Lung (tissue), 12 donors: ENCODE measurements around the gene CAD. TPM values are rescaled to one million over a fixed set of nuclear protein-coding genes. Genes with fewer than 3 reads are reported as not detected.
"Not testable (repeated sequence)": the region's sequence is repeated elsewhere in the genome, so short reads cannot be mapped to it uniquely, and the experiment has no call there.

Source experiments
- ATAC-seq: fragments of 200-7000 bp; cut with Tn5 transposase; one replicate; pipeline ENCODE4 v1.9.1; 2020; ENCODE audit warnings: moderate number of reproducible peaks; ENCODE audit not compliant: insufficient read depth, low FRiP score
- DNase-seq, 3 donors: peaks; one replicate each; pipeline ENCODE4 v3.0.0-alpha.2; 2013 to 2017
- H3K27ac ChIP-seq, 2 donors: one replicate each; pipeline ENCODE4 v1.5.1; 2013; ENCODE audit warnings: mild to moderate bottlenecking in 2 of 2, moderate library complexity in 2 of 2, control low read depth in 1 of 2, inconsistent platforms in 1 of 2, low read depth in 1 of 2, low read length in 1 of 2
- H3K27me3 ChIP-seq, 3 donors: one replicate each; pipeline ENCODE4 v1.5.1; 2013; ENCODE audit warnings: low read length in 2 of 3; ENCODE audit not compliant: control insufficient read depth in 3 of 3, insufficient read depth in 3 of 3
- H3K36me3 ChIP-seq, 4 donors: one replicate each; pipeline ENCODE4 v1.5.1; 2013; ENCODE audit warnings: low read length in 4 of 4, mild to moderate bottlenecking in 1 of 4, moderate library complexity in 1 of 4; ENCODE audit not compliant: control insufficient read depth in 4 of 4, insufficient read depth in 4 of 4
- H3K4me1 ChIP-seq, 5 donors: one replicate each; pipeline ENCODE4 v1.5.1; 2013; ENCODE audit warnings: low read length in 5 of 5, mild to moderate bottlenecking in 2 of 5, moderate library complexity in 1 of 5; ENCODE audit not compliant: control insufficient read depth in 5 of 5, insufficient read depth in 5 of 5
- H3K4me3 ChIP-seq: one replicate; pipeline ENCODE4 v1.5.1; 2013; ENCODE audit warnings: mild to moderate bottlenecking, control low read depth, moderate library complexity
- H3K9ac ChIP-seq, 2 donors: one replicate each; pipeline ENCODE4 v1.5.1; 2013; ENCODE audit warnings: low read length in 2 of 2, control low read depth in 1 of 2; ENCODE audit not compliant: insufficient read depth in 1 of 2
- H3K9me3 ChIP-seq, 4 donors: one replicate each; pipeline ENCODE4 v1.5.1; 2013; ENCODE audit warnings: low read length in 3 of 4, mild to moderate bottlenecking in 1 of 4, moderate library complexity in 1 of 4; ENCODE audit not compliant: control insufficient read depth in 4 of 4, insufficient read depth in 3 of 4
- CTCF ChIP-seq: IDR thresholded peaks from 2 replicates; pipeline ENCODE4 v1.5.1; 2012; ENCODE audit warnings: mild to moderate bottlenecking; ENCODE audit errors: control extremely low read depth, extremely low read depth
- WGBS, 2 donors: extraction: QIAGEN DNeasy Blood & Tissue Kit; methylation state at CpG; one replicate each; pipeline ENCODE4 v1.1.7; 2013; 5-methylcytosine and 5-hydroxymethylcytosine counted together
- polyA plus RNA-seq, 2 donors: library from polyadenylated mRNA; stranded (reverse); fragments of 200-250 nt; gene quantifications; one replicate each; pipeline ENCODE4 v1.2.1, GENCODE V29; 2013
- total RNA-seq, 2 donors: library from RNA; depleted of rRNA in 1 of 2; stranded (reverse); fragments of >200 nt in 1 of 2; gene quantifications; one replicate each; pipeline ENCODE4 v1.2.1, GENCODE V29; 2014 to 2021
- donor health status: control.
- donor health status: control.
- donor health status: Bipolar disorder and iron deficiency.
- donor health status: healthy.
- donor health status: DM: yes; HTN: yes; CAD: no.

Gene CAD
- total and polyA plus RNA-seq, 4 donors, result 10.9 to 42.0 (median 18.9) TPM

- ATAC-seq (peak; percentile 37), DNase-seq (peak; percentile 63 to 77 (median 69))
- TF ChIP-seq CTCF, result peak; percentile 48
- H3K4me1 ChIP-seq, result peaks cover 0 to 19% (median 4%) of the 10 kb centered on the region in 5 donors
- H3K27me3 ChIP-seq, result peaks cover 0 to 65% (median 51%) of the 10 kb centered on the region in 3 donors
- 4 to 5% methylated on average over 56 of the region's 56 CpGs for WGBS, 2 donors
- H3K27ac ChIP-seq, result peak overlapping the region in 1 of 2 donors; percentile 21
- H3K9ac ChIP-seq, result no peak overlapping the region
- H3K4me3 ChIP-seq, result no peak overlapping the region
- H3K9me3 ChIP-seq, result peaks cover 0 to 2% (median 0%) of the 10 kb centered on the region in 4 donors
- H3K36me3 ChIP-seq, result no peaks in the 10 kb centered on the region
Observed at GRCh38 chr2:27264753-27265535, 47.8 kb downstream of the CAD start.

- peaks cover 0 to 64% (median 49%) of the 10 kb centered on the region in 3 donors for H3K27me3 ChIP-seq
- no peak overlapping the region for H3K27ac ChIP-seq
- TF ChIP-seq CTCF, result no peak
- DNase-seq (no peak), ATAC-seq (no peak)
- no peaks in the 10 kb centered on the region for H3K36me3 ChIP-seq
- peaks cover 0 to 2% (median 0%) of the 10 kb centered on the region in 4 donors for H3K9me3 ChIP-seq
- no peak overlapping the region for H3K9ac ChIP-seq
- H3K4me1 ChIP-seq, result peaks cover 0 to 19% (median 4%) of the 10 kb centered on the region in 5 donors
- no peak overlapping the region for H3K4me3 ChIP-seq
Observed at GRCh38 chr2:27265536-27265870, 48.3 kb downstream of the CAD start.

- H3K36me3 ChIP-seq, H3K9ac ChIP-seq, H3K4me3 ChIP-seq, ATAC-seq, H3K27ac ChIP-seq, DNase-seq, H3K9me3 ChIP-seq, H3K4me1 ChIP-seq: not testable (repeated sequence)
- peaks cover 0 to 52% (median 41%) of the 10 kb centered on the region in 3 donors for H3K27me3 ChIP-seq
- 94 to 98% methylated on average over 13 of the region's 13 CpGs for WGBS, 2 donors
Observed at GRCh38 chr2:27268296-27268695, 51.1 kb downstream of the CAD start.

GRCh38 chr2:27270131-27270530 lies 53.0 kb downstream of the CAD start:
- no peaks in the 10 kb centered on the region for H3K9me3 ChIP-seq
- H3K27ac ChIP-seq, result peak overlapping the region in 1 of 2 donors; percentile 84
- WGBS, 2 donors, result 88 to 92% methylated on average over 3 of the region's 3 CpGs
- DNase-seq (no peak), ATAC-seq (no peak)
- H3K4me3 ChIP-seq, result no peak overlapping the region
- no peak for TF ChIP-seq CTCF
- no peak overlapping the region for H3K9ac ChIP-seq
- H3K27me3 ChIP-seq, result peaks cover 0 to 35% (median 31%) of the 10 kb centered on the region in 3 donors
- H3K36me3 ChIP-seq, result no peaks in the 10 kb centered on the region
- H3K4me1 ChIP-seq, result peaks cover 0 to 3% (median 0%) of the 10 kb centered on the region in 5 donors
